Caco-2 (cell line): Measurements from ENCODE around the gene SLITRK4. TPM values are rescaled to one million over a fixed set of nuclear protein-coding genes. Genes with fewer than 3 reads are reported as not detected.

Source experiments
- Bru-seq: library from RNA; stranded (reverse); fragments of 400-500 nt; gene quantifications from one replicate; lab custom pipeline; 2021; lab: Mats Ljungman, UMichigan
- BruChase-seq, 2 experiments: library from RNA; stranded (reverse); fragments of 400-500 nt; gene quantifications; one replicate each; lab custom pipeline; 2021; lab: Mats Ljungman, UMichigan
- BruUV-seq: library from RNA; stranded (reverse); fragments of 400-500 nt; replicated peaks from 2 replicates; lab custom pipeline; 2021; lab: Mats Ljungman, UMichigan
- CTCF ChIA-PET: fragments of 300-600 bp; sonication (Branson Sonifier 250); formaldehyde crosslinking; loops from one replicate; lab custom pipeline; 2022; ENCODE audit warnings: antibody characterized with exemption; lab: Charles Lee
- POLR2A ChIA-PET: fragments of 300-600 bp; sonication (Branson Sonifier 250); formaldehyde crosslinking; loops from one replicate; lab custom pipeline; 2022; ENCODE audit warnings: antibody characterized with exemption; lab: Charles Lee
- DNase-seq, 2 experiments: peaks; one replicate each; pipeline versions ENCODE4 v3.0.0 to v3.0.0-alpha.2; 2020 to 2022
- H3K27me3 ChIP-seq: replicated peaks from 2 replicates; pipeline ENCODE4 v1.6.0; 2011; ENCODE audit warnings: low read length; ENCODE audit not compliant: control insufficient read depth, insufficient read depth
- H3K36me3 ChIP-seq: 2 replicates; pipeline ENCODE4 v1.5.1; 2011; ENCODE audit warnings: low read length; ENCODE audit not compliant: control insufficient read depth, insufficient read depth
- H3K4me1 ChIP-seq: fragments of 250-450 bp; sonication (Bioruptor Pico); 2 replicates; pipeline ENCODE4 v1.5.1; 2020; ENCODE audit warnings: mild to moderate bottlenecking
- H3K4me3 ChIP-seq: 2 replicates; pipeline ENCODE4 v1.5.1; 2011; ENCODE audit warnings: low read depth, mild to moderate bottlenecking, control low read depth, low read length
- H3K9me3 ChIP-seq: fragments of 250-450 bp; sonication (Bioruptor Pico); 2 replicates; pipeline ENCODE4 v1.5.1; 2020; ENCODE audit warnings: mild to moderate bottlenecking, moderate library complexity
- H3K27ac Mint-ChIP-seq: one replicate; pipeline ENCODE4 v1.8.0; 2022; ENCODE audit warnings: mixed read lengths; ENCODE audit not compliant: unreplicated experiment
- H3K27me3 Mint-ChIP-seq: one replicate; pipeline ENCODE4 v1.8.0; 2022; ENCODE audit warnings: mixed read lengths; ENCODE audit not compliant: insufficient read depth, unreplicated experiment
- H3K36me3 Mint-ChIP-seq: one replicate; pipeline ENCODE4 v1.8.0; 2022; ENCODE audit warnings: mild to moderate bottlenecking, mixed read lengths; ENCODE audit not compliant: insufficient read depth, unreplicated experiment
- H3K4me1 Mint-ChIP-seq: one replicate; pipeline ENCODE4 v1.8.0; 2022; ENCODE audit warnings: low read depth, mixed read lengths; ENCODE audit not compliant: unreplicated experiment
- H3K4me3 Mint-ChIP-seq: one replicate; pipeline ENCODE4 v1.8.0; 2022; ENCODE audit warnings: mild to moderate bottlenecking, moderate library complexity, mixed read lengths; ENCODE audit not compliant: unreplicated experiment
- H3K9me3 Mint-ChIP-seq: one replicate; pipeline ENCODE4 v1.8.0; 2022; ENCODE audit warnings: mixed read lengths; ENCODE audit not compliant: unreplicated experiment
- CTCF ChIP-seq, 2 experiments: fragments of 200-600 bp in 1 of 2; IDR thresholded peaks; 1 replicate in 1 of 2; 2 replicates in 1 of 2; pipeline versions ENCODE4 v1.5.1 to v1.8.0; 2011 to 2022; ENCODE audit warnings: antibody characterized with exemption in 1 of 2, control low read depth in 1 of 2, inconsistent platforms in 1 of 2, low read depth in 1 of 2, low read length in 1 of 2, mild to moderate bottlenecking in 1 of 2, moderate library complexity in 1 of 2; ENCODE audit not compliant: insufficient read depth in 1 of 2, severe bottlenecking in 1 of 2, unreplicated experiment in 1 of 2
- intact Hi-C: fragments of 100-400 bp; cut with micrococcal nuclease; formaldehyde crosslinking; loops from one replicate; pipeline ENCODE4 v1.10.0; 2022; ENCODE audit not compliant: unreplicated experiment
- long read RNA-seq: library from polyadenylated mRNA; stranded (forward); transcript quantifications from one replicate; pipeline ENCODE4 v2.0.0, GENCODE V29; 2022
- total RNA-seq: library from RNA; stranded (reverse); gene quantifications from 2 replicates; pipeline ENCODE4 v1.2.3, GENCODE V29; 2022

SLITRK4 gene, protein sequence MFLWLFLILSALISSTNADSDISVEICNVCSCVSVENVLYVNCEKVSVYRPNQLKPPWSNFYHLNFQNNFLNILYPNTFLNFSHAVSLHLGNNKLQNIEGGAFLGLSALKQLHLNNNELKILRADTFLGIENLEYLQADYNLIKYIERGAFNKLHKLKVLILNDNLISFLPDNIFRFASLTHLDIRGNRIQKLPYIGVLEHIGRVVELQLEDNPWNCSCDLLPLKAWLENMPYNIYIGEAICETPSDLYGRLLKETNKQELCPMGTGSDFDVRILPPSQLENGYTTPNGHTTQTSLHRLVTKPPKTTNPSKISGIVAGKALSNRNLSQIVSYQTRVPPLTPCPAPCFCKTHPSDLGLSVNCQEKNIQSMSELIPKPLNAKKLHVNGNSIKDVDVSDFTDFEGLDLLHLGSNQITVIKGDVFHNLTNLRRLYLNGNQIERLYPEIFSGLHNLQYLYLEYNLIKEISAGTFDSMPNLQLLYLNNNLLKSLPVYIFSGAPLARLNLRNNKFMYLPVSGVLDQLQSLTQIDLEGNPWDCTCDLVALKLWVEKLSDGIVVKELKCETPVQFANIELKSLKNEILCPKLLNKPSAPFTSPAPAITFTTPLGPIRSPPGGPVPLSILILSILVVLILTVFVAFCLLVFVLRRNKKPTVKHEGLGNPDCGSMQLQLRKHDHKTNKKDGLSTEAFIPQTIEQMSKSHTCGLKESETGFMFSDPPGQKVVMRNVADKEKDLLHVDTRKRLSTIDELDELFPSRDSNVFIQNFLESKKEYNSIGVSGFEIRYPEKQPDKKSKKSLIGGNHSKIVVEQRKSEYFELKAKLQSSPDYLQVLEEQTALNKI
- total RNA-seq (not detected in 2 replicates), Bru-seq, nascent RNA (not detected), BruChase-seq, experiment 1, labeled RNA remaining after a 2-hour chase (not detected), BruChase-seq, experiment 2, labeled RNA remaining after a 6-hour chase (not detected)
- long read RNA-seq = 0 reads

DNA sequence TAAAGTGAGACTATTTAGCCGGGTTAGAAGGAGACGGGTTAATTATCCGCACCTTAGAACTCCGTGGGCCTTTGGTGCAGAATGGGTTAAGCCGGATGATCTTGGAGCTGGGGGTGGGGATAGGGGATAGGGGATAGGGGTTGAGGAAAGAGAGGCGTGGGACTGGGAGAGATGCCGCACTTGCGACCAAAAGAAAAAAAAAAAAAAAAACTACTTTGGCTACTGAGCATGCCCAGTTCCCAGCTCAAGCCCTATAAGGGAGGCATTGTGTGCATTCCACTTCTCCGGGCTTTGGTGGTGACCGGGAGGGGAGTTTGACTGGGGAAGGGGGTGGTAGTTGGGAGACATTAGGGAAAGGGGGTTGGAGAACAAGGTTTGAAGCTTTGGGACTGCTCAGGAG lies at the start of gene SLITRK4:
Gene SLITRK4, minus strand, starts transcription at position 187 of the 400 bp plus-strand sequence. CDS start 4,993 bp downstream, outside the sequence.
- Mint-ChIP-seq H3K4me1 (no peaks in the 10 kb centered on the region), H3K4me3 (no peak within 1 kb of the TSS), H3K27me3 (no peaks in the 10 kb centered on the region), H3K36me3 (no peaks in the 10 kb centered on the region), H3K9me3 (peaks cover 9% of the 10 kb centered on the region), H3K27ac (no peak within 1 kb of the TSS)
- CTCF ChIA-PET = no interaction called here
- no TSS peak for BruUV-seq
- Histone ChIP-seq H3K4me3 (no peak within 1 kb of the TSS), H3K9me3 (no peaks in the 10 kb centered on the region), H3K36me3 (no peaks in the 10 kb centered on the region), H3K27me3 (no peaks in the 10 kb centered on the region), H3K4me1 (no peaks in the 10 kb centered on the region)
- no peak for TF ChIP-seq CTCF (IDR thresholded peaks at IDR 0.05; ENCODE audit: insufficient read depth in 1 of 2, low read depth in 1 of 2, low read length in 1 of 2, severe bottlenecking in 1 of 2, unreplicated experiment in 1 of 2)
- DNase-seq = no peak
- POLR2A ChIA-PET = no interaction called here
- intact Hi-C loops = no loop called here

GRCh38 chrX:143683486-143683885 lies 47.6 kb upstream of the SLITRK4 start:
- Mint-ChIP-seq H3K36me3 (no peaks in the 10 kb centered on the region), H3K4me3 (no peak overlapping the region), H3K27me3 (no peaks in the 10 kb centered on the region), H3K4me1 (no peaks in the 10 kb centered on the region), H3K9me3 (peaks cover 8% of the 10 kb centered on the region), H3K27ac (no peak overlapping the region)
- BruUV-seq = no TSS peak
- Histone ChIP-seq H3K36me3 (no peaks in the 10 kb centered on the region), H3K4me3 (no peak overlapping the region), H3K27me3 (no peaks in the 10 kb centered on the region), H3K4me1 (no peaks in the 10 kb centered on the region), H3K9me3 (no peaks in the 10 kb centered on the region)
- no peak for DNase-seq
- POLR2A ChIA-PET = no interaction called here
- TF ChIP-seq CTCF (IDR thresholded peaks at IDR 0.05; ENCODE audit: insufficient read depth in 1 of 2, low read depth in 1 of 2, low read length in 1 of 2, severe bottlenecking in 1 of 2, unreplicated experiment in 1 of 2) = no peak
- CTCF ChIA-PET = no interaction called here
- intact Hi-C loops = no loop called here

GRCh38 chrX:143674926-143675325 lies 39.0 kb upstream of the SLITRK4 start:
- Histone ChIP-seq H3K4me1 (no peaks in the 10 kb centered on the region), H3K9me3 (no peaks in the 10 kb centered on the region), H3K4me3 (no peak overlapping the region), H3K36me3 (no peaks in the 10 kb centered on the region), H3K27me3 (no peaks in the 10 kb centered on the region)
- no peaks in the 10 kb centered on the region for H3K4me1 Mint-ChIP-seq
- H3K36me3 Mint-ChIP-seq = no peaks in the 10 kb centered on the region
- no peak overlapping the region for H3K4me3 Mint-ChIP-seq
- DNase-seq = no peak
- no TSS peak for BruUV-seq
- H3K27me3 Mint-ChIP-seq = no peaks in the 10 kb centered on the region
- CTCF ChIA-PET = no interaction called here
- intact Hi-C loops = no loop called here
- no peak for TF ChIP-seq CTCF (IDR thresholded peaks at IDR 0.05; ENCODE audit: insufficient read depth in 1 of 2, low read depth in 1 of 2, low read length in 1 of 2, severe bottlenecking in 1 of 2, unreplicated experiment in 1 of 2)
- H3K9me3 Mint-ChIP-seq = no peaks in the 10 kb centered on the region
- POLR2A ChIA-PET = no interaction called here
- no peak overlapping the region for H3K27ac Mint-ChIP-seq
